ENCODE results near the gene CDKN2AIPNL. TPM values are rescaled to one million over a fixed set of nuclear protein-coding genes. Genes with fewer than 3 reads are reported as not detected.
"Not testable (repeated sequence)": the region's sequence is repeated elsewhere in the genome, so short reads cannot be mapped to it uniquely, and the experiment has no call there.

The CDKN2AIPNL gene
- total RNA-seq, 1 experiment from 2014 or later = 38.2 TPM

DNA sequence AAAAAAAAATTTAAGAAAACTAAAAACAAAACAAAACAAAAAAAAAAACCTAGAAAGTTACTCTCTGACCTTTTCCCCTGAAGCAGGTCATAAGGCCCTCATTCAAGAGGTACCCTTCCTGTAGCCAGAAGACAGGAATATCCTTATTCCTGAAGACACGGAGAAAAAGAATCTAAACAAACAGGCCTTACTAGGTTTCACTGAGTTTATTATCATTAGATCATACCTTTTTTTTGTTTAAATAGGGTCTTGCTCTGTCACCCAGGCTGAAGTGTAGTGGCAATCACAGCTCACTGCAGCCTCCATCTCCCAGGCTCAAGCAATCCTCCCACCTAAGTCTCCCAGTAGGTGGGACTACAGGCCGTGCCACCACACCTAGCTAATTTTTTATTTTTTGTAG, 11.7 kb upstream of the CDKN2AIPNL start:
- TF ChIP-seq, protein P1, sequence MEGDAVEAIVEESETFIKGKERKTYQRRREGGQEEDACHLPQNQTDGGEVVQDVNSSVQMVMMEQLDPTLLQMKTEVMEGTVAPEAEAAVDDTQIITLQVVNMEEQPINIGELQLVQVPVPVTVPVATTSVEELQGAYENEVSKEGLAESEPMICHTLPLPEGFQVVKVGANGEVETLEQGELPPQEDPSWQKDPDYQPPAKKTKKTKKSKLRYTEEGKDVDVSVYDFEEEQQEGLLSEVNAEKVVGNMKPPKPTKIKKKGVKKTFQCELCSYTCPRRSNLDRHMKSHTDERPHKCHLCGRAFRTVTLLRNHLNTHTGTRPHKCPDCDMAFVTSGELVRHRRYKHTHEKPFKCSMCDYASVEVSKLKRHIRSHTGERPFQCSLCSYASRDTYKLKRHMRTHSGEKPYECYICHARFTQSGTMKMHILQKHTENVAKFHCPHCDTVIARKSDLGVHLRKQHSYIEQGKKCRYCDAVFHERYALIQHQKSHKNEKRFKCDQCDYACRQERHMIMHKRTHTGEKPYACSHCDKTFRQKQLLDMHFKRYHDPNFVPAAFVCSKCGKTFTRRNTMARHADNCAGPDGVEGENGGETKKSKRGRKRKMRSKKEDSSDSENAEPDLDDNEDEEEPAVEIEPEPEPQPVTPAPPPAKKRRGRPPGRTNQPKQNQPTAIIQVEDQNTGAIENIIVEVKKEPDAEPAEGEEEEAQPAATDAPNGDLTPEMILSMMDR (conservative IDR thresholded peaks at IDR 0.05; ENCODE audit: low read depth, low read length) = no peak
- TF ChIP-seq EZH2 (IDR thresholded peaks at IDR 0.05; ENCODE audit: low read length, unreplicated experiment) = no peak
- TF ChIP-seq EZH2phosphoT487 (IDR thresholded peaks at IDR 0.05; ENCODE audit: borderline replicate concordance, low read length) = no peak
- Histone ChIP-seq H3K4me1 (ENCODE audit: insufficient read depth, low read length) (no peaks in the 10 kb centered on the region), H3K27me3 (ENCODE audit: low read length) (no peaks in the 10 kb centered on the region), H3K4me3 (ENCODE audit: low read length) (no peak overlapping the region), H4K20me1 (ENCODE audit: low read length) (no peaks in the 10 kb centered on the region), H3K4me2 (ENCODE audit: low read length) (no peak overlapping the region), H3K9ac (ENCODE audit: low read length) (no peak overlapping the region), H3K9me2 (replicated peaks; ENCODE audit: low read length) (no peaks in the 10 kb centered on the region), H3K9me3 (ENCODE audit: low read length) (0 out of 2 replicates have a peak, but pooled peaks cover 5% of the 10 kb centered on the region), H3F3A (ENCODE audit: low read length, unreplicated experiment) (no peaks in the 10 kb centered on the region), H3K79me2 (ENCODE audit: low read length) (no peaks in the 10 kb centered on the region), H3K36me3 (ENCODE audit: low read depth, low read length) (no peaks in the 10 kb centered on the region), H2AFZ (ENCODE audit: low read length) (no peak overlapping the region), H3K27ac (ENCODE audit: low read length) (no peak overlapping the region)
- intact Hi-C loops (cut with micrococcal nuclease) = no loop called here
- no TSS peak for BruUV-seq (replicated peaks)
- ChIA-PET POLR2A (ENCODE audit: unreplicated experiment) (interaction anchor here (0.6 kb wide), 1 partner anchor 101 kb away, joined by 11 read pairs; no protein-coding TSS in a partner anchor), CTCF (no interaction called here)
- ATAC-seq (no peak), DNase-seq (no peak)

DNA sequence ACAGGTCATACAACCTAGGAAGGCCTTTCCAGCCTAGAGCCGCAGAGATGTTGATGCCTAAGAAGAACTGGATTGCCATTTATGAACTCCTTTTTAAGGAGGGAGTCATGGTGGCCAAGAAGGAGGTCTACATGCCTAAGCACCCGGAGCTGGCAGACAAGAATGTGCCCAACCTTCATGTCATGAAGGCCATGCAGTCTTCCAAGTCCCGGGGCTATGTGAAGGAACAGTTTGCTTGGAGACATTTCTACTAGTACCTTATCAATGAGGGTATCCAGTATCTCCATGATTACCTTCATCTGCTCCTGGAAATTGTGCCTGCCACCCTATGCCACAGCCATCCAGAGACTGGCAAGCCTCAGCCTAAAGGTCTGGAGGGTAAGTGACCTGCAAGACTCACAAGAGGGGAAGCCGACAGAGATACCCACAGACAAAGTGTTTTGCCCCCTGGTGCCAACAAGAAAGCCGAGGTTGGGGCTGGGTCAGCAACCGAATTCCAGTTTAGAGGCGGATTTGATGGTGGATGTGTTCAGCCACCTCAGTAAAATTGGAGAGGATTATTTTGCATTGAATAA, 11.2 kb upstream of the CDKN2AIPNL start:
- POLR2A ChIA-PET (ENCODE audit: unreplicated experiment) = no interaction called here
- H3F3A ChIP-seq (ENCODE audit: low read length, unreplicated experiment) = no peaks in the 10 kb centered on the region
- H3K9me2 ChIP-seq (replicated peaks; ENCODE audit: low read length) = no peaks in the 10 kb centered on the region
- CTCF ChIA-PET = no interaction called here
- no peaks in the 10 kb centered on the region for H3K36me3 ChIP-seq (ENCODE audit: low read depth, low read length)
- no peak overlapping the region for H3K4me3 ChIP-seq (ENCODE audit: low read length)
- no peak overlapping the region for H2AFZ ChIP-seq (ENCODE audit: low read length)
- intact Hi-C loops (cut with micrococcal nuclease) = no loop called here
- no peak overlapping the region for H3K9ac ChIP-seq (ENCODE audit: low read length)
- H4K20me1 ChIP-seq (ENCODE audit: low read length) = no peaks in the 10 kb centered on the region
- ATAC-seq (no peak), DNase-seq (no peak)
- no peaks in the 10 kb centered on the region for H3K27me3 ChIP-seq (ENCODE audit: low read length)
- no peak overlapping the region for H3K27ac ChIP-seq (ENCODE audit: low read length)
- H3K9me3 ChIP-seq (ENCODE audit: low read length) = 0 out of 2 replicates have a peak, but pooled peaks cover 5% of the 10 kb centered on the region
- no peak overlapping the region for H3K4me2 ChIP-seq (ENCODE audit: low read length)
- TF ChIP-seq, protein P1 (conservative IDR thresholded peaks at IDR 0.05; ENCODE audit: low read depth, low read length) = no peak
- no peak for TF ChIP-seq EZH2 (IDR thresholded peaks at IDR 0.05; ENCODE audit: low read length, unreplicated experiment)
- no peak for TF ChIP-seq EZH2phosphoT487 (IDR thresholded peaks at IDR 0.05; ENCODE audit: borderline replicate concordance, low read length)
- no TSS peak for BruUV-seq (replicated peaks)
- H3K79me2 ChIP-seq (ENCODE audit: low read length) = no peaks in the 10 kb centered on the region
- no peaks in the 10 kb centered on the region for H3K4me1 ChIP-seq (ENCODE audit: insufficient read depth, low read length)

DNA sequence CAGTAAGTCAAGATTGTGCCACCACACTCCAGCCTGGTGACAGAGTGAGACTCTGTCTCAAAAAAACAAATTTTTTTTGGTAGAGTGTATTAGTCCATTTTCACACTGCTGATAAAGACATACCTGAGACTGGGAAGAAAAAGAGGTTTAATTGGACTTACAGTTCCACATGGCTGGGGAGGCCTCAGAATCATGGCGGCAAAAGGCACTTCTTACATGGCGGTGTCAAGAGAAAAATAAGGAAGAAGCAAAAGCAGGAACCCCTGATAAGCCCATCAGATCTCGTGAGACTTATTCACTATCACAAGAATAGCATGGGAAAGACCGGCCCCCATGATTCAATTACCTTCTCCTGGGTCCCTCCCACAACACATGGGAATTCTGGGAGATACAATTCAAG, 9.4 kb upstream of the CDKN2AIPNL start:
- H3K9ac ChIP-seq (ENCODE audit: low read length); H3K27ac ChIP-seq (ENCODE audit: low read length); H4K20me1 ChIP-seq (ENCODE audit: low read length); H3K36me3 ChIP-seq (ENCODE audit: low read depth, low read length); H2AFZ ChIP-seq (ENCODE audit: low read length); BruUV-seq (replicated peaks); H3K4me2 ChIP-seq (ENCODE audit: low read length); DNase-seq; POLR2A ChIA-PET (ENCODE audit: unreplicated experiment); H3K9me3 ChIP-seq (ENCODE audit: low read length); H3F3A ChIP-seq (ENCODE audit: low read length, unreplicated experiment); H3K9me2 ChIP-seq (replicated peaks; ENCODE audit: low read length); H3K4me1 ChIP-seq (ENCODE audit: insufficient read depth, low read length); H3K79me2 ChIP-seq (ENCODE audit: low read length); H3K4me3 ChIP-seq (ENCODE audit: low read length); intact Hi-C loops (cut with micrococcal nuclease); CTCF ChIA-PET; H3K27me3 ChIP-seq (ENCODE audit: low read length); ATAC-seq: not testable (repeated sequence)

All from PC-3 (cell line).